ENCODE data around the gene CFAP299. TPM values are rescaled to one million over a fixed set of nuclear protein-coding genes. Genes with fewer than 3 reads are reported as not detected.

CFAP299 gene
- total RNA-seq, 1 donor from 2014 or later = 5.1 TPM

GRCh38 chr4:80841587-80842281 is 506.2 kb downstream of the CFAP299 start:
- ATAC-seq (no peak), DNase-seq (no peak)
- no peak for TF ChIP-seq CTCF (IDR thresholded peaks at IDR 0.05)
- intact Hi-C loops (cut with DNase I) = no loop called here
- Histone ChIP-seq H3K36me3 (no peaks in the 10 kb centered on the region), H3K27me3 (ENCODE audit: low read depth) (no peaks in the 10 kb centered on the region), H3K4me3 (no peak overlapping the region), H3K4me1 (no peaks in the 10 kb centered on the region), H3K27ac (no peak overlapping the region), H3K9me3 (no peaks in the 10 kb centered on the region)

GRCh38 chr4:80846210-80846609 is 510.7 kb downstream of the CFAP299 start:
- DNase-seq (no peak), ATAC-seq (no peak)
- intact Hi-C loops (cut with DNase I) = no loop called here

GRCh38 chr4:80852061-80852460 is 516.5 kb downstream of the CFAP299 start:
- Histone ChIP-seq H3K36me3 (no peaks in the 10 kb centered on the region), H3K4me1 (no peaks in the 10 kb centered on the region), H3K27me3 (ENCODE audit: low read depth) (no peaks in the 10 kb centered on the region), H3K27ac (no peak overlapping the region), H3K4me3 (no peak overlapping the region), H3K9me3 (no peaks in the 10 kb centered on the region)
- ATAC-seq (no peak), DNase-seq (no peak)
- intact Hi-C loops (cut with DNase I) = no loop called here
- no peak for TF ChIP-seq CTCF (IDR thresholded peaks at IDR 0.05)

More at GRCh38 chr4:80846210-80846609, 510.7 kb downstream of the CFAP299 start:
- Histone ChIP-seq H3K4me1 (no peaks in the 10 kb centered on the region), H3K27me3 (ENCODE audit: low read depth) (no peaks in the 10 kb centered on the region), H3K36me3 (no peaks in the 10 kb centered on the region), H3K9me3 (no peaks in the 10 kb centered on the region), H3K27ac (no peak overlapping the region), H3K4me3 (no peak overlapping the region)
- TF ChIP-seq CTCF (IDR thresholded peaks at IDR 0.05) = no peak

- H3K4me1 ChIP-seq = no peaks in the 10 kb centered on the region
- no peaks in the 10 kb centered on the region for H3K9me3 ChIP-seq
- H3K27me3 ChIP-seq (ENCODE audit: low read depth) = no peaks in the 10 kb centered on the region
- H3K27ac ChIP-seq = no peak overlapping the region
- intact Hi-C loops (cut with DNase I) = no loop called here
- no peak for ATAC-seq
- no peak overlapping the region for H3K4me3 ChIP-seq
- DNase-seq = no peak
- no peak for TF ChIP-seq CTCF (IDR thresholded peaks at IDR 0.05)
- no peaks in the 10 kb centered on the region for H3K36me3 ChIP-seq
Observed at GRCh38 chr4:80873571-80873970, 538.0 kb downstream of the CFAP299 start.

GRCh38 chr4:80874979-80875378 is 539.4 kb downstream of the CFAP299 start:
- Histone ChIP-seq H3K27me3 (ENCODE audit: low read depth) (no peaks in the 10 kb centered on the region), H3K27ac (no peak overlapping the region), H3K36me3 (no peaks in the 10 kb centered on the region), H3K9me3 (no peaks in the 10 kb centered on the region), H3K4me3 (no peak overlapping the region), H3K4me1 (no peaks in the 10 kb centered on the region)
- DNase-seq = no peak
- ATAC-seq = no peak
- TF ChIP-seq CTCF (IDR thresholded peaks at IDR 0.05) = no peak
- intact Hi-C loops (cut with DNase I) = no loop called here
